Hepatocyte (in vitro differentiated cells): Measurements from ENCODE around the gene CCDC13.

Source experiments
- CTCF ChIP-seq: fragments of 200-600 bp; sonication (generic); IDR thresholded peaks from 2 replicates; pipeline ENCODE4 v1.5.1; 2016; ENCODE audit warnings: antibody characterized with exemption, mild to moderate bottlenecking; ENCODE audit not compliant: poor library complexity
- EZH2 ChIP-seq: fragments of 200-600 bp; sonication (generic); IDR thresholded peaks from 2 replicates; pipeline ENCODE4 v1.6.1; 2016; ENCODE audit warnings: antibody characterized with exemption, mild to moderate bottlenecking, borderline replicate concordance

GRCh38 chr3:42750834-42751233, 22.2 kb downstream of the CCDC13 start:
- TF ChIP-seq CTCF = no peak
- TF ChIP-seq EZH2 = no peak
